RWPE2 (cell line): ENCODE data around the gene HERC3.

ENCODE experiments used
- ATAC-seq: fragments of 200-7000 bp; cut with Tn5 transposase; 3 replicates; pipeline ENCODE4 v1.9.1; 2021; ENCODE audit warnings: low read depth
- DNase-seq: peaks from one replicate; pipeline ENCODE4 v3.0.0-alpha.2; 2020; ENCODE audit warnings: low spot score
- H3K27ac ChIP-seq: fragments of 450-650 bp; 2 replicates; pipeline ENCODE4 v1.5.1; 2017; ENCODE audit warnings: mild to moderate bottlenecking; ENCODE audit not compliant: poor library complexity, severe bottlenecking
- H3K27me3 ChIP-seq: fragments of 250-450 bp; sonication (Bioruptor Pico); 2 replicates; pipeline ENCODE4 v1.5.1; 2021; ENCODE audit warnings: mild to moderate bottlenecking, moderate library complexity; ENCODE audit not compliant: insufficient read depth, poor library complexity, severe bottlenecking
- H3K36me3 ChIP-seq: fragments of 250-450 bp; sonication (Bioruptor Pico); 2 replicates; pipeline ENCODE4 v1.5.1; 2020; ENCODE audit warnings: low read depth, mild to moderate bottlenecking, moderate library complexity
- H3K4me1 ChIP-seq: fragments of 250-450 bp; sonication (Bioruptor Pico); 2 replicates; pipeline ENCODE4 v1.5.1; 2021; ENCODE audit warnings: mild to moderate bottlenecking, moderate library complexity; ENCODE audit not compliant: insufficient read depth, poor library complexity, severe bottlenecking
- H3K4me3 ChIP-seq: fragments of 250-450 bp; sonication (Bioruptor Pico); 2 replicates; pipeline ENCODE4 v1.5.1; 2021; ENCODE audit warnings: mild to moderate bottlenecking, moderate library complexity; ENCODE audit not compliant: severe bottlenecking
- H3K9me3 ChIP-seq: fragments of 250-450 bp; sonication (Bioruptor Pico); 2 replicates; pipeline ENCODE4 v1.5.1; 2021; ENCODE audit warnings: mild to moderate bottlenecking, moderate library complexity; ENCODE audit not compliant: severe bottlenecking
- CTCF ChIP-seq: fragments of 450-650 bp; IDR thresholded peaks from one replicate; pipeline ENCODE4 v1.5.1; 2017; ENCODE audit warnings: mild to moderate bottlenecking, moderate library complexity; ENCODE audit not compliant: poor library complexity, severe bottlenecking

Gene HERC3

GRCh38 chr4:88599298-88599697 is 7.0 kb downstream of the HERC3 start:
- H3K27ac ChIP-seq = peak overlapping the region; percentile 100
- no peaks in the 10 kb centered on the region for H3K9me3 ChIP-seq
- no peak for TF ChIP-seq CTCF
- peaks cover 63% of the 10 kb centered on the region for H3K4me1 ChIP-seq
- DNase-seq (no peak), ATAC-seq (peak; percentile 24; the same call in 2 of the 3 replicates)
- H3K4me3 ChIP-seq = no peak overlapping the region
- no peaks in the 10 kb centered on the region for H3K27me3 ChIP-seq
- H3K36me3 ChIP-seq = peaks cover 59% of the 10 kb centered on the region

- no peak overlapping the region for H3K4me3 ChIP-seq
- H3K27me3 ChIP-seq = no peaks in the 10 kb centered on the region
- TF ChIP-seq CTCF = no peak
- peaks cover 61% of the 10 kb centered on the region for H3K4me1 ChIP-seq
- H3K27ac ChIP-seq = peak overlapping the region; percentile 100
- DNase-seq (no peak), ATAC-seq (peak; percentile 19)
- H3K9me3 ChIP-seq = no peaks in the 10 kb centered on the region
- peaks cover 64% of the 10 kb centered on the region for H3K36me3 ChIP-seq
Observed at GRCh38 chr4:88599714-88600113, 7.4 kb downstream of the HERC3 start.

GRCh38 chr4:88600176-88600838 is 8.0 kb downstream of the HERC3 start:
- H3K4me1 ChIP-seq = peaks cover 60% of the 10 kb centered on the region
- TF ChIP-seq CTCF = no peak
- H3K36me3 ChIP-seq = peaks cover 67% of the 10 kb centered on the region
- H3K27me3 ChIP-seq = no peaks in the 10 kb centered on the region
- H3K9me3 ChIP-seq = no peaks in the 10 kb centered on the region
- H3K27ac ChIP-seq = peak overlapping the region; percentile 100
- no peak for DNase-seq
- H3K4me3 ChIP-seq = no peak overlapping the region
- ATAC-seq = peak; percentile 91

- no peak for TF ChIP-seq CTCF
- H3K36me3 ChIP-seq = peaks cover 78% of the 10 kb centered on the region
- H3K4me3 ChIP-seq = no peak overlapping the region
- peak overlapping the region; percentile 59 for H3K27ac ChIP-seq
- H3K4me1 ChIP-seq = peaks cover 54% of the 10 kb centered on the region
- H3K9me3 ChIP-seq = peaks cover 5% of the 10 kb centered on the region
- DNase-seq = no peak
- ATAC-seq = no peak
- H3K27me3 ChIP-seq = no peaks in the 10 kb centered on the region
Observed at GRCh38 chr4:88604978-88605678, 12.8 kb downstream of the HERC3 start.

- ATAC-seq = no peak
Observed at GRCh38 chr4:88605736-88606135, 13.5 kb downstream of the HERC3 start.

More at GRCh38 chr4:88605736-88606135, 13.5 kb downstream of the HERC3 start:
- DNase-seq = no peak
- H3K27me3 ChIP-seq = no peaks in the 10 kb centered on the region
- peak overlapping the region; percentile 59 for H3K27ac ChIP-seq
- peaks cover 83% of the 10 kb centered on the region for H3K36me3 ChIP-seq
- H3K9me3 ChIP-seq = peaks cover 5% of the 10 kb centered on the region
- no peak overlapping the region for H3K4me3 ChIP-seq
- no peak for TF ChIP-seq CTCF
- H3K4me1 ChIP-seq = peaks cover 53% of the 10 kb centered on the region
